ENCODE measurements around the gene TTLL5. TPM values are rescaled to one million over a fixed set of nuclear protein-coding genes. Genes with fewer than 3 reads are reported as not detected.

TTLL5 gene
- total RNA-seq, 1 donor from 2014 or later: 17.8 TPM

DNA sequence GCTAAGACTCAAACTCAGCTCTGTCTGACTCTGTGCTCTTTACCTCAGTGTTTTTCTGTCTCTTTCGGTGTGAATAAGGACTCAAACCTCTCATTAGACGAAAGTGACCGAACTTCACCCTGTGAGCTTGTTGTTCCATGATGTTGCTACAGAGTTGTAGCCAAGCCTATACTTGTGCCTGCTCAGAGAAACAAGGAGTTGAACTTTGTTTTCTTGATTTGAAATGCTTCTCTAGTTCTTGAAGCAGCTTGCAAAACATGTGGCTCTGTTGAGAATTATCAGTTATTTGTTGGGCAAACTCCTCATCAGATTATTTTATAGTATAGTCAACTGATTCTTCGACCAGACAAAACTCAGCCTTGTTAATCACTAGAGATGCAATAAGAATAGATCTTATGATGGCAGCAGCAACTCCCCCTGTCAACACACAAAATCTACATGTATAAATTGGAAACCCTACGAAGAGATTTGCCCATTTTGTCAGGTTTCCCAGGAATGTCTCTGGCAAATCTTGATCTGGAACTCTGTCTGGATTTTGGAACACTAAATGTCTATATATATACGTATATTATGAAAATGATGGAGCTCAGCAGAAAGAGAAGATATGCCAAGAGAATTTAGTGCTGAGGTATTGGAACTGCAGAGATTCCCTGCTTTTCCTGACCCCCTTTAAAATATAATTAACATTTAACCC is 146.8 kb downstream of the TTLL5 start:
- ATAC-seq (no peak), DNase-seq (ENCODE audit: missing footprints) (no peak)
- intact Hi-C loops (cut with DNase I): no loop called here

DNA sequence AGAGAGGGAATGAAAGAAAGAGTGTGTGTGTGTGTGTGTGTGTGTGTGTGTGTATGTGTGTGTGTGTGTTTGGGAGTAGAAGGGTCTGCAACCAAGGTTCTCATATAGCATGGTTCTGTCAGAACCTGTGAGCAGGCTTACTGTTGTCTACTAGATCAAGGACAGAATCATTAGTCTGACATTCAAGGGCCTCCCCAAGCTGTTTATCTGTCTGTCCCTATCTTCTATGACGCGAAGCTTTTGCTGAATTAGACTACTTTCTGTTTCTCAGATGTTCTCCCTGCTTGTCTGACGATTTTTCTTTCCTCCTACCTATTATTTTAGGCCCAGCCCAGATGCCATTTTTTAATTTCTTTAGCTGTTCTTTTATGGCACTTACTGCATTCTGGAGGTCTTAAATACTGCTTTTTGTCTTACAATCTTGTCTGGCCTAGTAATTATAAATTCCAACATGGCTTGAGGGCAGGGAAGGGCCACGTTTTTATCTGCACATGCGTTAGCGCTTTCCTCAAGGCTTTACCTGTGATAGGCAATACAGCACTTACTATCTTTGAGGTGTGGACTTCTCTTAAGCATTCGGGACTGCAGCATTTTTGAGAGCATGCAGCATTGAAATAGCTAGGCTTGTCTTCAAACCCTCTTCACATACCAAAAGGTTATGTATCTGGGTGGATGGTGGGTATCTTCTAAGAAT is 150.2 kb downstream of the TTLL5 start:
- ATAC-seq (no peak), DNase-seq (ENCODE audit: missing footprints) (no peak)
- intact Hi-C loops (cut with DNase I): no loop called here

DNA sequence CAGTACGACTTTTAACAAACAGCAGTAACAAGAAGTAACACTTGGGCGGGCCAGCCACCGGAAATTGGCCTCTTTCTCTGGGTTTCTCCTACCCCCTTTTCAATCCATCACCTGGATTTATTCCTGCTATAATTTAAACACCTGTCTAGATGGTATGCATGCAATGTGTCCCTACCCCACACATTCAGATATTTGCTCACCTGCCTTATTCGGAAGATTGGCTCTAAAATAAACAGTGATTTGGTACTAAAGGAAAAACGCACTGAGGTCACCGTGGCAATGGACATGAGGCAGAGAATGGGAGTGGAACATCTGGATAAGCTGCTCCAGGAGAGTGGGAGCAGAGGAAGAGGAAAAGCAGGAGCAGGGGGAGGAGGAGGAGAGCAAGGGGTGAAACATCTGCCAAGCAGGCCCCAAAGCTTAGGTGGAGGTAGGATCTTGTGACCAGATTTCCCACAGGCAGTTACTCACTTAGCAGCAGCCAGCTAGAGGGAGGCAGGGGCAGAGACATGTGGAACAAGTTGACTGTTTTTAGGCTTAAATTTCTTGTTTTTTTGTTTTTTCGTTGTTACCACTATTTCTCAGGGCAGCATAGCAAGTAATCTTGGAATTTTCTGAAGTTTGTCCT is 150.9 kb downstream of the TTLL5 start:
- ATAC-seq: no peak
- intact Hi-C loops (cut with DNase I): no loop called here

DNA sequence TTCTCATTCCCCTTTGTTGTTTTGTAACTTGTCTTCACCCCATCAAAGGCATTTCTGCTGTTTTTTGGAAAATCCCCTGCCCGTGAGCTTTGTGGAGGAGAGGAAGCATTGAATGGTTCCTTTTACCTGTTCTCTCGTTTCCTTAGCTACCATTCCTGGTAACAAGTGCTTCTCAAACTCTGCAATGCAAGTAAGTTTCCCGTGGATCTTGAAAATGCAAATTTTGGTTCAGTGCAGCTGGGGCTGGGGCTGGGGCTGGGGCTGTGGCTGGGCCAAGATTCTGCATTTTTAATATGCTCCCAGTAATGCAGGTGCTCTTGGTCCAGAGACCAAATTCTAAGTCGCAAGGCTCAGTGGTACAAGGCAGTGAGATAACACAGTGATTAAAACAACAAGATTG is 151.6 kb downstream of the TTLL5 start:
- DNase-seq (ENCODE audit: missing footprints) (no peak), ATAC-seq (no peak)
- intact Hi-C loops (cut with DNase I): no loop called here

More for the DNA sequence above, 150.9 kb downstream of the TTLL5 start:
- DNase-seq (ENCODE audit: missing footprints): no peak

- intact Hi-C loops (cut with DNase I): no loop called here
- no peak for ATAC-seq
- DNase-seq (ENCODE audit: missing footprints): no peak
Measured at GRCh38 chr14:75820761-75821160, 159.7 kb downstream of the TTLL5 start.

DNA sequence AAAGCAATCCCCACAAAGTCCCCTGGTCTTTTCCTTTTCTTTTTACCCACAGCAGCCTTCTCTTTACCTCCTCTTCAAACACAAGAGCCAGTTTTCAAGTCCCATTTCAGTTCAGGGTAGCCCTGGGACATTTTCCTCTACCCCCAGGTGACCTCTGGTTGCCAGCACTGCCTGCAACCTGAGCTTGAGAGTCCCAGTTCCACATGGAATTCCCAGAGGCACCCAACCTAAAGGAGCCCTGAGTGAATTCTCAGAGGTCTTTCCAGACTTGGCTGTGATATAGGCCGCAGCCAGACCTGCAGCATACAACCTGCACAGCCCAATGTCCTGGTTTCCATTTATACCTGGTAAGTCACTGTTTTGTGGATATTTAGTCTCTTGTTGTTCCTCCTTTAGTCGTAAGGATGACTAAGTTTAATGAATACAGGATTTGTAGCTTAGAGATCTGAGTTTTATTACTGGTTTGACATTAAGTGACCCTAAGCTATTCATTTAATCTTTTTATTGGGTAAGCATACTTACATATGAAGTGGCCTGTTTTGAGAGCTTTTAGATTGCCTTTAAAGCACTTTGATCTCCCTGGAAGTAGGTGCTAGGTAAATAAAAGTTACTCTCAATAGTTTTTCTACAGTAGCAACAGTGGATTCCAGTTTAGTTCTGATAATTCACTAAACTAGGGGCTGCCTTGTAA is 160.9 kb downstream of the TTLL5 start:
- intact Hi-C loops (cut with DNase I): no loop called here
- DNase-seq (ENCODE audit: missing footprints) (no peak), ATAC-seq (no peak)

GRCh38 chr14:75822522-75823141 is 161.6 kb downstream of the TTLL5 start:
- DNase-seq (ENCODE audit: missing footprints) (no peak), ATAC-seq (peak; percentile 53)
- intact Hi-C loops (cut with DNase I): no loop called here

DNA sequence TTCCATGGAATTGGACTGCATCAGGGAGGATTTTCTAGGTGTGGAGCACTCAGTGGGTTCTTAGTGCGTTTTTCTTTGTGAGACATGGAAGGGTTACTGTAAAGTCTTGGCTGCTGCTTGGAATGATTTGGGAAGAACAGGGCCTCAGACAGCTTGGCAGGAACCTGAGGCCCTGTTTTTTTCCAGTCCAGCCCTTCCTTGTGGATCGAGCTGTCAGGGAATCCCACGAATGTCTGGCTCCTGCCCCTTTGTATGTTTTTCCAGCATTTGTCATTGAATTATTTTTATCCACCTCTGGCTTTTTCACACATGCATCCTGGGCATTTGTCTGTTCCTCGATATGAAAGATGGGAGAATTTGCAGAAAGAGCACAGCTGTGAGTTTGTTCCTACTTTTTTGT is 162.3 kb downstream of the TTLL5 start:
- ATAC-seq (peak; percentile 47), DNase-seq (ENCODE audit: missing footprints) (no peak)
- intact Hi-C loops (cut with DNase I): no loop called here

DNA sequence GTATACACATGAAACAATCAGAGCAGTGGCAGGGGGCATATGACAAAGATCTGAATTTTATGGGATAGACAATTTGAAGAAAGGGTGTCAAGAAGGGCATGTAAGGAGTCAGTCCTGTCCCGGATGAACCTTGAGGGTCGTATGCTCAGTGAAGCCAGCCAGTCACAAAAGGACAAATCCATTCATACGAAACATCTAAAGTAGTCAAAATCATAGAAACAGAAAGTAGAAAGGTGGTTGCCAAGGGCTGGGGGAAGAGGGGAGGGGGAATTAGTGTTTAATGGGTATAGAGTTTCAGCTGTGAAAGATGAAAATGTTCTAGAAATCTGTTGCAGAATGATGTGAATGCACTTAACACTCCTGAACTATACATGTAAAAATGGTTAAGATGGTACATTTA is 163.3 kb downstream of the TTLL5 start:
- intact Hi-C loops (cut with DNase I): no loop called here
- no peak for DNase-seq (ENCODE audit: missing footprints)
- ATAC-seq: no peak

- DNase-seq (ENCODE audit: missing footprints): no peak
- peak; percentile 38 for ATAC-seq
- intact Hi-C loops (cut with DNase I): loop anchor here (5.0 kb wide), 1 partner anchor 42 kb away; no protein-coding TSS in a partner anchor
Measured at GRCh38 chr14:75825147-75825592, 164.1 kb downstream of the TTLL5 start.

- intact Hi-C loops (cut with DNase I): loop anchor here (5.0 kb wide), 1 partner anchor 41 kb away; no protein-coding TSS in a partner anchor
- ATAC-seq: no peak
- DNase-seq (ENCODE audit: missing footprints): no peak
Measured at GRCh38 chr14:75826599-75826998, 165.6 kb downstream of the TTLL5 start.

DNA sequence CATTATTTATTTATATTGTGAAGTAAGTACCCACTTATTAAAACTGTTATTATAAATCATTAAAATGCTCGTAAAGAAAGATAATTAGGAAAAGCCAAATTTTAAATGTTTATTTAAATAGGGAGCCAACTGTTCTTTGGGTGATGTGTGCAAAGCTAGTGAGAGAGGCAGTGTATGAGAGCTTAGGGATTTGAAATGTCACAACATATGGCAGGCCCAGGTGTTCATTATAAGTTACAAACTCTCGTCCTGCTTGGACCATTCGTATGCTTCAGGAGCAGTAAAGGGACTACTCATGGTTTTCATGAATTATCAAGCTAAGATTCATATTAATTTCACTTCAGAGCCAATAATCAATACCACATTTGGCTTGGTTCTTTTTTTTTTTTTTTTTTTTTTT is 166.3 kb downstream of the TTLL5 start:
- DNase-seq (ENCODE audit: missing footprints) (no peak), ATAC-seq (no peak)
- intact Hi-C loops (cut with DNase I): loop anchor here (5.0 kb wide), 1 partner anchor 40 kb away; no protein-coding TSS in a partner anchor

DNA sequence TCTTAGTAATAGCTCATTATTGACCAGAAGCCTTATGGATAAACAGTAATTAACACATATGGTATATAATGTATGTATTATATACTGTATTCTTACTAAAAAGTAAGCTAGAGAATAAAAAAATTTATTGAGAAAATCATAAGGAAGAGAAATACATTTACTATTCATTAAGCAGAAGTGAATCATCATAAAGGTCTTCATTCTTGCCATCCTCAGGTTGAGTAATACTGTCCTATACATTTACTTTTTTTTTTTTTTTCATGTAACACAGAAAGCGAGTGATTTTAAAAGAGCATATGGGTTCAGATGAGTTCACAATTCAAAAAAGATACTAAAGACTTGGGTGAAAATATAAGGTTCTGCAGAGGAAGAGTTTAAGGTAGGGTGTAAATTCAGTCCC is 168.3 kb downstream of the TTLL5 start:
- ATAC-seq (no peak), DNase-seq (ENCODE audit: missing footprints) (no peak)

DNA sequence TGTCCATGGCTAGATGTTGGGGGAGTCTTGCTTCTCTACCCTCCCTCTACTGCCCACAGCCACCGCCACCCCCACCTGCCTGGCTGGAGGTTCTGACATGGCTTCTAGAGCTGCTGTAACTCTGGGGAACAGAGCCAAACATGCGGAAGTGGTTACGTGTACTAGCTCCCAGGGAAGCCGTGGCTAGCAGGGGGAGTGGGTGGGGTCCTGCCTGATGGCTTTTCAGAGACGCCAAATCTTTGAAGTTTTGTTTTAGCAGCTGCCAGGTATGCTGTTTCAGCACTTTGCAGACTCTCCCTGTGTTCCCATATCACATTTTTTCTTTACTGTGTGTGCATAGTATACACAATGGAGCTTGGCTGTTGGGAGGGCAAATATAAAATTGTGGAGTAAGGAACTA is 170.4 kb downstream of the TTLL5 start:
- ATAC-seq (peak; percentile 74), DNase-seq (ENCODE audit: missing footprints) (no peak)
- intact Hi-C loops (cut with DNase I): no loop called here

More for the DNA sequence above, 168.3 kb downstream of the TTLL5 start:
- intact Hi-C loops (cut with DNase I): loop anchor here (5.0 kb wide), 1 partner anchor 38 kb away; no protein-coding TSS in a partner anchor

- DNase-seq (ENCODE audit: missing footprints) (no peak), ATAC-seq (no peak)
- intact Hi-C loops (cut with DNase I): no loop called here
Measured at GRCh38 chr14:75831952-75832351, 170.9 kb downstream of the TTLL5 start.

GRCh38 chr14:75832621-75833297 is 171.7 kb downstream of the TTLL5 start:
- intact Hi-C loops (cut with DNase I): no loop called here
- DNase-seq (ENCODE audit: missing footprints) (no peak), ATAC-seq (peak; percentile 42)

DNA sequence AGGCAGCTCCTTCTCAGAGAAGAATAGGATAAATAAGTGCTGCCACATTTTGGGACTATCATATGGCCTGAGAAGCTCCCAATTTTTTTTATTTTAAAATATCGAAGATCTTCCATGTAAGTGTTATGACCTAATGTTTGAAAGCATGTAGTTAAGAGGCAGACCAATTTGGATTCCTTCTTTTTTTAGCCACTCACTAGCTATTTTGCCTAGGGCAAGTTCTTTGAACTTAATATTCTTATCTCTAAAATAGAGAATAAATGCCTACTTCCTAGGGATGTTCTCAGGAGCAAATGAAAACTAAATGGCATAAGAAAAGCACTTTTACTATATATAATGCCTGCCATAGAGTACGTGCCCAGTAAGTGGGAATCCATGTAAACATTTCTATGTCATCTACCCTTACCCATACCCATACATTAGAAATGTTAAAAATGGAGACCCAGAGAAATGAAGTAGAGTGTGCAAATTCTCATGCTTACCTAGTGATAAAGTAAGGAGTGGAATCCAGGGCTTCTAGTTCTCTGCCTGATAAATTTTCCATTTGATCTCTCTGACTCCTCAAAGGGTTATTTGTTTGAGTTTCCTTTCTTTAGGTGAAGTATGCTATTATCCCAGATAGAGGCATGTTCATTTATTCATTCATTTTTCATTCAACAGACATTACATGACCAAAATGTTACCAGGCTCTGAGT is 172.4 kb downstream of the TTLL5 start:
- DNase-seq (ENCODE audit: missing footprints): no peak
- intact Hi-C loops (cut with DNase I): no loop called here
- no peak for ATAC-seq
